GM23248 (cell line): ENCODE data around the gene SLC46A2.

Experiments
- EZH2 ChIP-seq: fragments of 200-600 bp; sonication (generic); IDR thresholded peaks from 2 replicates; pipeline ENCODE4 v1.6.1; 2018; ENCODE audit warnings: antibody characterized with exemption, mild to moderate bottlenecking; ENCODE audit not compliant: insufficient read depth, poor library complexity, severe bottlenecking
- EZH2phosphoT487 ChIP-seq: fragments of 200-600 bp; sonication (generic); IDR thresholded peaks from 2 replicates; pipeline ENCODE4 v1.6.1; 2018; ENCODE audit warnings: antibody characterized with exemption, moderate library complexity, mild to moderate bottlenecking, low read depth; ENCODE audit not compliant: insufficient read depth

DNA sequence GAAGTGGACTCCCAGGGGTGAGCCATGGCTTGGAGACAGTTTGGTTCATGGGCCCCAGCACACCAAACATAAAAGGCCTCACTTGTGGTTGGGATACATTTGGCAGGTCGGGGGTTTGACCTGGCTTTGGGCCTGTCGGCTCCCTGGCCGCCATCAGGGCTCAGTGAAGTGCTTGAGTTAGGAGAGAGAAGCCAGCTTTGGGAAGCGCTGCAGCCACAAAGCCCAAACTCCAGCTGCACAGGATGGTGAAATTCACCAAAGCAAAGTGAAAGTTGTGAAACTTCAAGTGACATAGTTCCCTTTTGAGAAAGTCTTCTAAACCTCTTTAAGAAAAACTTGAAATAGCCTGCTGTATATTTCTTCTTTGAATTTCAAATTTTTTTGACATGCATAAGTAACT is 27.5 kb downstream of the SLC46A2 start:
- TF ChIP-seq EZH2: no peak
- no peak for TF ChIP-seq EZH2phosphoT487
